B cell (primary cell): ENCODE measurements around the gene ODF2L.

ENCODE experiments used
- CTCF ChIP-seq: fragments of 200-600 bp; IDR thresholded peaks from one replicate; pipeline ENCODE4 v1.8.0; 2022; ENCODE audit warnings: antibody characterized with exemption, mild to moderate bottlenecking
- EZH2 ChIP-seq: IDR thresholded peaks from 2 replicates; pipeline ENCODE4 v1.6.1; 2012; ENCODE audit warnings: borderline replicate concordance, low read depth, mild to moderate bottlenecking, moderate library complexity, low read length; ENCODE audit not compliant: insufficient read depth, poor library complexity, severe bottlenecking

DNA sequence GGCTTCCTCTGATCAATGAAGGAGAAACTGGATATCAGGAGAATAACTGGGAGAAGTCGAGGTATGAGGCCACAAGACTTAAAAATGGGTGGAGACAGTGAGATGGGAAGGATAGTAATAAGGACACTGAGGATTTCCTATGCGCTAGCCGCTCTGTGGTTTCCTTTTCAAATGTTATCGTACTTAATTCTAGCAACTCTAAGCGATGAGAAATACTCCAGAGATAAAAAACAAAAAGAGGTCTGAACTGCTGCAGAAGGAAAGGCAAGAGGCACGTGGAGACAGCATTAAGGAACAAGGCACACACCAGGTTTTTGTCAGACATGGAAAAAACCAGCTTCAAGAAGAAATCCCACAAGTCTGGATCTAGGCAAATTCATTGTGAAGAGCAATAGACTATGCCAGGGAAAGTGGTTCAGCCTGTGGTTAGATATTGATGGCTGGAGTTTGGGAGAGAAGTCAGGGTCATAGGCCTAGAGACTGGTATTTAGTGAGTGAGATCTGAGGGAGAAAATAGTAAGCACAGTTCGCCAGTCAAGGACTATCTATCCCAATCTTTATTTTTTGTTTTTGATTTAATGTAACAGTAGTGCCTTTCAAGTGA lies 33.1 kb upstream of the ODF2L start:
- TF ChIP-seq CTCF (no peak), EZH2 (no peak)
